ENCODE data around the gene DLX5. TPM values are rescaled to one million over a fixed set of nuclear protein-coding genes. Genes with fewer than 3 reads are reported as not detected.

The DLX5 gene
- polyA plus RNA-seq, 1 donor (not counting 4 experiments of a cell fraction or from before 2014, with no cell fraction given): 0.67 TPM

DNA sequence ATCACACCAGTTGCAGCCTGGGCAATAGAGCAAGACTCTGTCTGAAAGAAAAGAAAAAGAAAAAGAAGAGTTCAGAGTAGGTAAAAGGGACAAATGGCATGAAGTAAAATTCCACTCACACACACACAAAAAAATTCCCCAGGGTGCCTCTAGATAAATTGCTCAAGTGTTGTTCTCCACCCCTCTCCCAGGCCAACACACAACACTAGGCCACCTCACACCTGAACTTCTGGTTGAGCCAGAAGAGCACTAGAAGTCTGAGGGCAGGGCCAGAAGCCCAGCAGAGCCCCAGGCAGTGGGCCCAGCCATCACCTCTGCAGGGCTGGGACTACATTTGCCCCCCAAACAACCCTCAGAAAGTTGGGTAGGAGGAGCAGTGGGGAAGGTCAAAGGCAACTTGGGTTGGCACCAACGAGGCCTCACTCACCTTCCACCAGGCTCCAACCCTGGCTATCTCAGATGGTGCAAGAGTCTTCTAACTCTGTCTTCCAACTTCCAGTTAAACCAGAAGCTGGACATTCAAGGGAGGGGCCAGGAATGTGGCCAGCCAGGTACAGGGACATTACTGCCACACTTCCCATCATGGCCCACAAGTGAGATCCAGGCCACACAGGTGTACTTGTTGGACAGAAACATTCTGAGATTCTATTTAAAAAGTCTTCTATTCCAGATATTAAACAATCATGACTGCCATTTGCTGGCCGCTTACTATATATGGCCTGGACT is 44.9 kb downstream of the DLX5 start:
- Histone ChIP-seq H3K36me3 (ENCODE audit: control insufficient read depth in 2 of 2, extremely low read depth in 1 of 2, insufficient read depth in 2 of 2, low read length in 2 of 2) (no peaks in the 10 kb centered on the region), H3K4me1 (ENCODE audit: control insufficient read depth, extremely low read depth, insufficient read depth, low read length) (peaks cover 4% of the 10 kb centered on the region), H3K9ac (ENCODE audit: control insufficient read depth, extremely low read depth, insufficient read depth, low read length) (no peak overlapping the region), H3K9me1 (ENCODE audit: control insufficient read depth, extremely low read depth, insufficient read depth, low read length) (no peaks in the 10 kb centered on the region), H3K27ac (ENCODE audit: control insufficient read depth, insufficient read depth, low read length) (no peak overlapping the region), H3K4me2 (ENCODE audit: control insufficient read depth, extremely low read depth, insufficient read depth, low read depth, low read length) (no peak overlapping the region), H3K9me3 (ENCODE audit: control insufficient read depth, low read depth, low read length) (no peaks in the 10 kb centered on the region), H3K4me3 (ENCODE audit: control insufficient read depth in 2 of 3, extremely low read depth in 1 of 3, insufficient read depth in 2 of 3, low read depth in 1 of 3, low read length in 3 of 3) (no peak overlapping the region), H3K27me3 (ENCODE audit: control insufficient read depth, extremely low read depth, insufficient read depth, low read length) (no peaks in the 10 kb centered on the region), H2AFZ (ENCODE audit: control insufficient read depth, low read length) (no peak overlapping the region), H4K20me1 (ENCODE audit: control insufficient read depth, extremely low read depth, insufficient read depth, low read length) (no peaks in the 10 kb centered on the region), H3K79me2 (ENCODE audit: control insufficient read depth, insufficient read depth, low read length) (no peaks in the 10 kb centered on the region)
- TF ChIP-seq, protein P1, sequence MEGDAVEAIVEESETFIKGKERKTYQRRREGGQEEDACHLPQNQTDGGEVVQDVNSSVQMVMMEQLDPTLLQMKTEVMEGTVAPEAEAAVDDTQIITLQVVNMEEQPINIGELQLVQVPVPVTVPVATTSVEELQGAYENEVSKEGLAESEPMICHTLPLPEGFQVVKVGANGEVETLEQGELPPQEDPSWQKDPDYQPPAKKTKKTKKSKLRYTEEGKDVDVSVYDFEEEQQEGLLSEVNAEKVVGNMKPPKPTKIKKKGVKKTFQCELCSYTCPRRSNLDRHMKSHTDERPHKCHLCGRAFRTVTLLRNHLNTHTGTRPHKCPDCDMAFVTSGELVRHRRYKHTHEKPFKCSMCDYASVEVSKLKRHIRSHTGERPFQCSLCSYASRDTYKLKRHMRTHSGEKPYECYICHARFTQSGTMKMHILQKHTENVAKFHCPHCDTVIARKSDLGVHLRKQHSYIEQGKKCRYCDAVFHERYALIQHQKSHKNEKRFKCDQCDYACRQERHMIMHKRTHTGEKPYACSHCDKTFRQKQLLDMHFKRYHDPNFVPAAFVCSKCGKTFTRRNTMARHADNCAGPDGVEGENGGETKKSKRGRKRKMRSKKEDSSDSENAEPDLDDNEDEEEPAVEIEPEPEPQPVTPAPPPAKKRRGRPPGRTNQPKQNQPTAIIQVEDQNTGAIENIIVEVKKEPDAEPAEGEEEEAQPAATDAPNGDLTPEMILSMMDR (optimal IDR thresholded peaks at IDR 0.05 in 1 of 3, IDR thresholded peaks at IDR 0.05 in 1 of 3, conservative IDR thresholded peaks at IDR 0.05 in 1 of 3; ENCODE audit: extremely low read depth in 1 of 3, insufficient read depth in 2 of 3, low read length in 3 of 3): no peak
- no peak for TF ChIP-seq EZH2 (IDR thresholded peaks at IDR 0.05; ENCODE audit: low read length)
- dilution Hi-C loops (cut with MboI; ENCODE audit: extremely low pct_ligation_motif_present, low sequenced_read_pairs): no loop called here
- FAIRE-seq (no peak), DNase-seq (ENCODE audit: low read depth, low spot score) (no peak)

DNA sequence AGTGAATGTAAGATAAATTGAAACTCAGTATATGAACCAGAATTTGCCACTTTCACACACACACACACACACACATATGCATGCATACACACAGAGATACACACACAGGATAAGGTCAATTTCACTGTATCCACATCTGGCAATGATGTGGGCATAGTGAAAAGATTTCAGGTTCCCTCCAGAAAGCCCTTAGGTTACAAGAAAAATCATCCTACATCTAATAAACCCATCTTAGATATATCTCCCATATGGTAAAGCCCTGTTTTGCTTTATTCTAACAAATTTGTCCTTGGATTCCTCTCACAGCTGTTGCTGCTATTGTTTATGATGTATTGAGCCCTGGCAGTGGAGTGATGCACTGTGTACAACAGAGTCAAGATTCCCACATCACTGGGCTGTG is 47.2 kb downstream of the DLX5 start:
- Histone ChIP-seq H2AFZ (ENCODE audit: control insufficient read depth, low read length) (no peak overlapping the region), H3K27me3 (ENCODE audit: control insufficient read depth, extremely low read depth, insufficient read depth, low read length) (no peaks in the 10 kb centered on the region), H3K27ac (ENCODE audit: control insufficient read depth, insufficient read depth, low read length) (no peak overlapping the region), H3K4me2 (ENCODE audit: control insufficient read depth, extremely low read depth, insufficient read depth, low read depth, low read length) (no peak overlapping the region), H3K9me3 (ENCODE audit: control insufficient read depth, low read depth, low read length) (no peaks in the 10 kb centered on the region), H3K9me1 (ENCODE audit: control insufficient read depth, extremely low read depth, insufficient read depth, low read length) (no peaks in the 10 kb centered on the region), H4K20me1 (ENCODE audit: control insufficient read depth, extremely low read depth, insufficient read depth, low read length) (no peaks in the 10 kb centered on the region), H3K36me3 (ENCODE audit: control insufficient read depth in 2 of 2, extremely low read depth in 1 of 2, insufficient read depth in 2 of 2, low read length in 2 of 2) (no peaks in the 10 kb centered on the region), H3K79me2 (ENCODE audit: control insufficient read depth, insufficient read depth, low read length) (no peaks in the 10 kb centered on the region), H3K4me1 (ENCODE audit: control insufficient read depth, extremely low read depth, insufficient read depth, low read length) (peaks cover under 1% of the 10 kb centered on the region), H3K4me3 (ENCODE audit: control insufficient read depth in 2 of 3, extremely low read depth in 1 of 3, insufficient read depth in 2 of 3, low read depth in 1 of 3, low read length in 3 of 3) (no peak overlapping the region), H3K9ac (ENCODE audit: control insufficient read depth, extremely low read depth, insufficient read depth, low read length) (no peak overlapping the region)
- no peak for TF ChIP-seq EZH2 (IDR thresholded peaks at IDR 0.05; ENCODE audit: low read length)
- TF ChIP-seq, protein P1 (optimal IDR thresholded peaks at IDR 0.05 in 1 of 3, IDR thresholded peaks at IDR 0.05 in 1 of 3, conservative IDR thresholded peaks at IDR 0.05 in 1 of 3; ENCODE audit: extremely low read depth in 1 of 3, insufficient read depth in 2 of 3, low read length in 3 of 3): no peak
- dilution Hi-C loops (cut with MboI; ENCODE audit: extremely low pct_ligation_motif_present, low sequenced_read_pairs): no loop called here
- no peak for FAIRE-seq
- no peak for DNase-seq (ENCODE audit: low read depth, low spot score)

Data from keratinocyte (primary cell).